CD14-positive monocyte (primary cell): ENCODE measurements around the gene NLRP3. TPM values are rescaled to one million over a fixed set of nuclear protein-coding genes. Genes with fewer than 3 reads are reported as not detected.

Experiments used
- DNase-seq, 3 donors: peaks; one replicate each; pipeline ENCODE4 v3.0.0-alpha.2; 2011 to 2022
- H2AFZ ChIP-seq: 2 replicates; pipeline ENCODE4 v1.6.0; 2012; ENCODE audit warnings: mild to moderate bottlenecking, low read depth, low read length, inconsistent platforms; ENCODE audit not compliant: insufficient read depth, poor library complexity, severe bottlenecking
- H3K27ac ChIP-seq, 2 donors: 1 replicate in 1 of 2; 2 replicates in 1 of 2; pipeline ENCODE4 v1.5.1; 2012 to 2013; ENCODE audit warnings: low read length in 2 of 2, control low read depth in 1 of 2, inconsistent platforms in 1 of 2, low read depth in 1 of 2, mild to moderate bottlenecking in 1 of 2
- H3K27me3 ChIP-seq, 2 donors: one replicate each; pipeline versions ENCODE4 v1.6.0 to v1.6.1; 2011 to 2013; ENCODE audit warnings: low read length in 2 of 2; ENCODE audit not compliant: control insufficient read depth in 2 of 2, insufficient read depth in 2 of 2
- H3K36me3 ChIP-seq, 2 donors: replicated peaks in 1 of 2; 1 replicate in 1 of 2; 2 replicates in 1 of 2; pipeline versions ENCODE4 v1.5.1 to v1.6.1; 2012 to 2013; ENCODE audit warnings: low read length in 2 of 2, control low read depth in 1 of 2, inconsistent platforms in 1 of 2, mild to moderate bottlenecking in 1 of 2; ENCODE audit not compliant: insufficient read depth in 2 of 2, control insufficient read depth in 1 of 2
- H3K4me1 ChIP-seq, 2 donors: 1 replicate in 1 of 2; 2 replicates in 1 of 2; pipeline versions ENCODE4 v1.5.1 to v1.6.1; 2012 to 2013; ENCODE audit warnings: low read length in 2 of 2, control low read depth in 1 of 2, inconsistent platforms in 1 of 2, mild to moderate bottlenecking in 1 of 2, moderate library complexity in 1 of 2; ENCODE audit not compliant: insufficient read depth in 2 of 2, control insufficient read depth in 1 of 2
- H3K4me2 ChIP-seq: replicated peaks from 2 replicates; pipeline ENCODE3; 2012; ENCODE audit warnings: low read length, moderate library complexity, mild to moderate bottlenecking; ENCODE audit not compliant: poor library complexity, severe bottlenecking; ENCODE audit errors: extremely low read depth
- H3K4me3 ChIP-seq, 3 experiments: fragments of 200-600 bp in 1 of 3; sonication (generic) in 1 of 3; replicated peaks in 1 of 3; 1 replicate in 2 of 3; 2 replicates in 1 of 3; pipeline ENCODE4 v1.5.1; 2011 to 2013; ENCODE audit warnings: low read length in 3 of 3, mild to moderate bottlenecking in 3 of 3, control low read depth in 2 of 3, low read depth in 2 of 3, inconsistent platforms in 1 of 3, moderate library complexity in 1 of 3
- H3K79me2 ChIP-seq: 2 replicates; pipeline ENCODE4 v1.6.0; 2012; ENCODE audit warnings: mild to moderate bottlenecking, control low read depth, inconsistent platforms, low read length, moderate library complexity; ENCODE audit not compliant: insufficient read depth
- H3K9ac ChIP-seq: 2 replicates; pipeline ENCODE4 v1.6.0; 2017; ENCODE audit warnings: low read length, mild to moderate bottlenecking; ENCODE audit not compliant: insufficient read depth, poor library complexity, severe bottlenecking
- H3K9me3 ChIP-seq, 2 donors: replicated peaks in 1 of 2; 1 replicate in 1 of 2; 2 replicates in 1 of 2; pipeline versions ENCODE4 v1.5.1 to v1.6.1; 2012 to 2013; ENCODE audit warnings: low read length in 2 of 2, control low read depth in 1 of 2; ENCODE audit not compliant: control insufficient read depth in 1 of 2, insufficient read depth in 1 of 2
- H4K20me1 ChIP-seq: 2 replicates; pipeline ENCODE4 v1.6.0; 2012; ENCODE audit warnings: mild to moderate bottlenecking, low read length, control low read depth, moderate library complexity; ENCODE audit not compliant: insufficient read depth
- H3K27ac Mint-ChIP-seq, 7 donors: one replicate each; pipeline ENCODE4 v1.8.0; 2020; ENCODE audit warnings: mild to moderate bottlenecking in 7 of 7, mixed read lengths in 7 of 7, moderate library complexity in 6 of 7, inconsistent platforms in 2 of 7
- H3K27me3 Mint-ChIP-seq, 3 donors: one replicate each; pipeline ENCODE4 v1.8.0; 2021 to 2022; ENCODE audit warnings: low read depth in 3 of 3, mild to moderate bottlenecking in 3 of 3, mixed read lengths in 3 of 3, moderate library complexity in 3 of 3, inconsistent platforms in 1 of 3
- H3K36me3 Mint-ChIP-seq, 2 donors: one replicate each; pipeline ENCODE4 v1.8.0; 2020; ENCODE audit warnings: mixed read lengths in 2 of 2, inconsistent platforms in 1 of 2, mild to moderate bottlenecking in 1 of 2
- H3K4me1 Mint-ChIP-seq: one replicate; pipeline ENCODE4 v1.8.0; 2020; ENCODE audit warnings: mild to moderate bottlenecking, mixed read lengths
- H3K4me3 Mint-ChIP-seq, 2 donors: one replicate each; pipeline ENCODE4 v1.8.0; 2020; ENCODE audit warnings: mild to moderate bottlenecking in 2 of 2, mixed read lengths in 2 of 2, moderate library complexity in 1 of 2
- H3K9me3 Mint-ChIP-seq, 7 donors: one replicate each; pipeline ENCODE4 v1.8.0; 2020 to 2022; ENCODE audit warnings: mixed read lengths in 7 of 7, mild to moderate bottlenecking in 6 of 7, moderate library complexity in 6 of 7, inconsistent platforms in 2 of 7
- WGBS: methylation state at CpG from one replicate; pipeline ENCODE4 v1.1.5; 2013; ENCODE audit warnings: missing lambda C conversion rate; ENCODE audit not compliant: insufficient coverage; 5-methylcytosine and 5-hydroxymethylcytosine counted together
- intact Hi-C, 2 donors: fragments of 100-400 bp; cut with micrococcal nuclease; formaldehyde crosslinking; loops; one replicate each; pipeline versions ENCODE4 v1.15.0 to v1.15.1; 2023
- polyA plus RNA-seq, 3 donors: library from polyadenylated mRNA; depleted of rRNA in 1 of 3; unstranded in 2 of 3; stranded (reverse) in 1 of 3; fragments of 300-500 nt in 2 of 3; fragments of >200 nt in 1 of 3; fragmentation: Illumina TruSeq in 2 of 3; gene quantifications; 1 replicate in 2 of 3; 2 replicates in 1 of 3; pipeline ENCODE4 v1.2.3, GENCODE V29; 2012 to 2021
- TF ChIP-seq, protein P1 (sequence below): fragments of 200-600 bp; IDR thresholded peaks from one replicate; pipeline ENCODE4 v1.8.0; 2022; ENCODE audit warnings: antibody characterized with exemption, mild to moderate bottlenecking

NLRP3 gene
- polyA plus RNA-seq, 3 donors: 56.2 to 400 (median 61.9) TPM

DNA sequence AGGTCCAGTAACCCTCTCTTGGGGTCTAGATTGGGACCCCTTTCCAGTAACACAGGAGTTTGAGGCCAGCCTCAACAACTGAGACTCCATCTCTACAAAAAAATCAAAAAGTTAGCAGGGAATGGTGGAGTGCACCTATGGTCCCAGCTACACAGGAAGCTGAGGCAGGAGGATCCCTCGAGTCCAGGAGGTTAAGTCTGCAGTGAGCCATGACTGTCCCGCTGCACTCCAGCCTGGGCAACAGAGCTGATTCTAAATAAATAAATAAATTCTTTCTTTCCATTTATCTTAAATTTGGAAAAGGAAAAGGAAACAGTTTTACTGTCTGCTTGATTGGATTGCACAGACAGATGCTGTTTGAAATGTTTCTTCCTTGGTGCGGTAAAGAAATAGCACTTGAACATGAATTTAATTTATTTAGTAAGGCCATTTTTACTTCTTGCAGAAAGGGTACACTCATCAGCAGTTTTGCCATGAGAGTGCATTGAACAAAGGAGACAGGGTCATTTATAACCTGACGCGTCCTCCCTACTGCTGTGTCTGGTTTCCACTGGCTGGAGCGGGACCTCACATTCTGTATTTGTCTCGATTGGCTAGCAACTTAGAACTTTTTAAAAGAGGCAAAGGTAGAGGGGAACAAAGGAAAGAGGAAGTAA, 47.4 kb upstream of the NLRP3 start:
- no peaks in the 10 kb centered on the region for H3K27me3 ChIP-seq
- H3K36me3 ChIP-seq: no peaks in the 10 kb centered on the region
- peaks cover 4 to 8% (median 7%) of the 10 kb centered on the region in 3 donors for H3K27me3 Mint-ChIP-seq
- peaks cover 21 to 30% (median 25%) of the 10 kb centered on the region in 7 donors for H3K9me3 Mint-ChIP-seq
- H4K20me1 ChIP-seq: no peaks in the 10 kb centered on the region
- TF ChIP-seq, protein P1, sequence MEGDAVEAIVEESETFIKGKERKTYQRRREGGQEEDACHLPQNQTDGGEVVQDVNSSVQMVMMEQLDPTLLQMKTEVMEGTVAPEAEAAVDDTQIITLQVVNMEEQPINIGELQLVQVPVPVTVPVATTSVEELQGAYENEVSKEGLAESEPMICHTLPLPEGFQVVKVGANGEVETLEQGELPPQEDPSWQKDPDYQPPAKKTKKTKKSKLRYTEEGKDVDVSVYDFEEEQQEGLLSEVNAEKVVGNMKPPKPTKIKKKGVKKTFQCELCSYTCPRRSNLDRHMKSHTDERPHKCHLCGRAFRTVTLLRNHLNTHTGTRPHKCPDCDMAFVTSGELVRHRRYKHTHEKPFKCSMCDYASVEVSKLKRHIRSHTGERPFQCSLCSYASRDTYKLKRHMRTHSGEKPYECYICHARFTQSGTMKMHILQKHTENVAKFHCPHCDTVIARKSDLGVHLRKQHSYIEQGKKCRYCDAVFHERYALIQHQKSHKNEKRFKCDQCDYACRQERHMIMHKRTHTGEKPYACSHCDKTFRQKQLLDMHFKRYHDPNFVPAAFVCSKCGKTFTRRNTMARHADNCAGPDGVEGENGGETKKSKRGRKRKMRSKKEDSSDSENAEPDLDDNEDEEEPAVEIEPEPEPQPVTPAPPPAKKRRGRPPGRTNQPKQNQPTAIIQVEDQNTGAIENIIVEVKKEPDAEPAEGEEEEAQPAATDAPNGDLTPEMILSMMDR: no peak
- H2AFZ ChIP-seq: no peak overlapping the region
- H3K4me3 ChIP-seq: no peak overlapping the region
- H3K4me1 ChIP-seq: peaks cover 3 to 5% of the 10 kb centered on the region in 2 donors
- H3K4me3 Mint-ChIP-seq: no peak overlapping the region
- H3K79me2 ChIP-seq: no peaks in the 10 kb centered on the region
- H3K9me3 ChIP-seq: peaks cover 22 to 25% of the 10 kb centered on the region in 2 donors
- H3K4me2 ChIP-seq: no peak overlapping the region
- H3K36me3 Mint-ChIP-seq: peaks cover 0 to 3% of the 10 kb centered on the region in 2 donors
- peaks cover 5% of the 10 kb centered on the region for H3K4me1 Mint-ChIP-seq
- H3K27ac Mint-ChIP-seq: no peak overlapping the region
- DNase-seq: no peak
- 100% methylated on average over 3 of the region's 7 CpGs for WGBS
- no peak overlapping the region for H3K9ac ChIP-seq
- intact Hi-C loops: no loop called here
- no peak overlapping the region for H3K27ac ChIP-seq

- Mint-ChIP-seq H3K36me3 (peaks cover 0 to 3% of the 10 kb centered on the region in 2 donors), H3K4me3 (no peak overlapping the region), H3K27me3 (peaks cover 1 to 5% (median 4%) of the 10 kb centered on the region in 3 donors), H3K9me3 (peaks cover 10 to 13% (median 12%) of the 10 kb centered on the region in 7 donors), H3K27ac (peak overlapping the region in 3 of 7 donors; percentile 12 to 68 (median 31)), H3K4me1 (peaks cover 15% of the 10 kb centered on the region)
- no peak for DNase-seq
- no peak overlapping the region for H3K4me2 ChIP-seq
- no peaks in the 10 kb centered on the region for H3K79me2 ChIP-seq
- H3K27me3 ChIP-seq: no peaks in the 10 kb centered on the region
- H3K4me1 ChIP-seq: peaks cover 5 to 9% of the 10 kb centered on the region in 2 donors
- WGBS: 99% methylated on average over 6 of the region's 16 CpGs
- H3K36me3 ChIP-seq: no peaks in the 10 kb centered on the region
- no peak overlapping the region for H3K27ac ChIP-seq
- no peaks in the 10 kb centered on the region for H4K20me1 ChIP-seq
- H3K9ac ChIP-seq: no peak overlapping the region
- H3K9me3 ChIP-seq: peaks cover 8 to 12% of the 10 kb centered on the region in 2 donors
- no peak overlapping the region for H3K4me3 ChIP-seq
- intact Hi-C loops: loop anchor here (5.0 kb wide), 2 partner anchors 46 to 116 kb away; partner anchors contain the start of gene NLRP3 (in 1 of the 2)
- no peak overlapping the region for H2AFZ ChIP-seq
- TF ChIP-seq, protein P1: no peak
These were observed 44.9 kb upstream of the NLRP3 start for GRCh38 chr1:247370786-247371732.
